HTERT RPE-1 (cell line): ENCODE data around the gene IRAK2.
"Not testable (repeated sequence)": the region's sequence is repeated elsewhere in the genome, so short reads cannot be mapped to it uniquely, and the experiment has no call there.

Source experiments
- in situ Hi-C: fragments of 300-500 bp; cut with MboI; formaldehyde crosslinking; loops from 4 replicates; pipeline ENCODE4 v1.14.3; 2020; ENCODE audit warnings: low sequenced_read_pairs

IRAK2 gene

GRCh38 chr3:10160346-10160745 is 4.4 kb upstream of the IRAK2 start:
- in situ Hi-C loops: no loop called here

GRCh38 chr3:10160925-10161324 is 3.8 kb upstream of the IRAK2 start:
- in situ Hi-C loops: no loop called here

GRCh38 chr3:10162185-10162584 is 2.5 kb upstream of the IRAK2 start:
- in situ Hi-C loops: no loop called here

GRCh38 chr3:10164201-10164545 is 546 bp upstream of the IRAK2 start:
- in situ Hi-C loops: not testable (repeated sequence)

- in situ Hi-C loops: no loop called here
Measured at GRCh38 chr3:10166213-10166604, 1.5 kb downstream of the IRAK2 start.

GRCh38 chr3:10169000-10169496 is 4.3 kb downstream of the IRAK2 start:
- in situ Hi-C loops: no loop called here

- in situ Hi-C loops: no loop called here
Measured at GRCh38 chr3:10170915-10171478, 6.3 kb downstream of the IRAK2 start.

GRCh38 chr3:10173095-10173925 is 8.6 kb downstream of the IRAK2 start:
- in situ Hi-C loops: no loop called here

GRCh38 chr3:10173926-10174435 is 9.3 kb downstream of the IRAK2 start:
- in situ Hi-C loops: no loop called here

GRCh38 chr3:10175334-10175733 is 10.6 kb downstream of the IRAK2 start:
- in situ Hi-C loops: not testable (repeated sequence)

GRCh38 chr3:10176150-10176549 is 11.4 kb downstream of the IRAK2 start:
- in situ Hi-C loops: not testable (repeated sequence)

GRCh38 chr3:10177737-10178136 is 13.0 kb downstream of the IRAK2 start:
- in situ Hi-C loops: no loop called here

- in situ Hi-C loops: no loop called here
Measured at GRCh38 chr3:10178892-10179291, 14.2 kb downstream of the IRAK2 start.

GRCh38 chr3:10180289-10180688 is 15.6 kb downstream of the IRAK2 start:
- in situ Hi-C loops: no loop called here

- in situ Hi-C loops: no loop called here
Measured at GRCh38 chr3:10180738-10181295, 16.1 kb downstream of the IRAK2 start.

GRCh38 chr3:10182950-10183349 is 18.2 kb downstream of the IRAK2 start:
- in situ Hi-C loops: no loop called here

- in situ Hi-C loops: no loop called here
Measured at GRCh38 chr3:10184250-10184649, 19.5 kb downstream of the IRAK2 start.

- in situ Hi-C loops: no loop called here
Measured at GRCh38 chr3:10185804-10186762, 21.4 kb downstream of the IRAK2 start.

GRCh38 chr3:10187290-10187876 is 22.7 kb downstream of the IRAK2 start:
- in situ Hi-C loops: no loop called here

GRCh38 chr3:10187944-10188343 is 23.2 kb downstream of the IRAK2 start:
- in situ Hi-C loops: no loop called here
